GM18505 (cell line): Measurements from ENCODE around the gene GRIK4.
"Not testable (repeated sequence)": the region's sequence is repeated elsewhere in the genome, so short reads cannot be mapped to it uniquely, and the experiment has no call there.

Source experiments
- ATAC-seq: cut with Tn5 transposase; IDR thresholded peaks from one replicate; pipeline ENCODE4 v1.9.1; 2021; ENCODE audit not compliant: unreplicated experiment
- POLR2A ChIP-seq: IDR thresholded peaks from 4 replicates; pipeline ENCODE4 v1.6.1; 2011; ENCODE audit warnings: borderline replicate concordance; ENCODE audit not compliant: insufficient read depth, insufficient read length; ENCODE audit errors: extremely low read depth

GRIK4 gene

GRCh38 chr11:120775986-120776951 lies 264.7 kb downstream of the GRIK4 start:
- TF ChIP-seq POLR2A = no peak
- ATAC-seq = no peak

GRCh38 chr11:120778685-120779490 lies 267.3 kb downstream of the GRIK4 start:
- no peak for ATAC-seq
- no peak for TF ChIP-seq POLR2A

GRCh38 chr11:120780239-120780638 lies 268.7 kb downstream of the GRIK4 start:
- no peak for TF ChIP-seq POLR2A
- no peak for ATAC-seq

GRCh38 chr11:120781486-120782120 lies 270.1 kb downstream of the GRIK4 start:
- no peak for TF ChIP-seq POLR2A
- ATAC-seq = no peak

- TF ChIP-seq POLR2A = no peak
Observed at GRCh38 chr11:120784566-120785251, 273.2 kb downstream of the GRIK4 start.

GRCh38 chr11:120785576-120785975 lies 274.0 kb downstream of the GRIK4 start:
- no peak for TF ChIP-seq POLR2A
- no peak for ATAC-seq

More at GRCh38 chr11:120784566-120785251, 273.2 kb downstream of the GRIK4 start:
- ATAC-seq = no peak

- TF ChIP-seq POLR2A = no peak
- ATAC-seq = no peak
Observed at GRCh38 chr11:120786206-120786735, 274.7 kb downstream of the GRIK4 start.

GRCh38 chr11:120787224-120787623 lies 275.7 kb downstream of the GRIK4 start:
- ATAC-seq = not testable (repeated sequence)

- no peak for TF ChIP-seq POLR2A
- ATAC-seq = no peak
Observed at GRCh38 chr11:120789391-120789790, 277.8 kb downstream of the GRIK4 start.

- TF ChIP-seq POLR2A = no peak
- no peak for ATAC-seq
Observed at GRCh38 chr11:120792306-120792705, 280.8 kb downstream of the GRIK4 start.

- TF ChIP-seq POLR2A = no peak
Observed at GRCh38 chr11:120793150-120793549, 281.6 kb downstream of the GRIK4 start.

GRCh38 chr11:120793806-120794479 lies 282.4 kb downstream of the GRIK4 start:
- no peak for TF ChIP-seq POLR2A
- no peak for ATAC-seq

More at GRCh38 chr11:120793150-120793549, 281.6 kb downstream of the GRIK4 start:
- no peak for ATAC-seq
